A673 (cell line): ENCODE measurements around the gene FEM1A. TPM values are rescaled to one million over a fixed set of nuclear protein-coding genes. Genes with fewer than 3 reads are reported as not detected.
"Not testable (repeated sequence)": the region's sequence is repeated elsewhere in the genome, so short reads cannot be mapped to it uniquely, and the experiment has no call there.

Experiments used
- BruUV-seq: library from RNA; stranded (reverse); fragments of 400-500 nt; replicated peaks from 2 replicates; lab custom pipeline; 2021; lab: Mats Ljungman, UMichigan
- CTCF ChIA-PET: fragments of 300-600 bp; sonication (Branson Sonifier 250); formaldehyde crosslinking; loops from one replicate; lab custom pipeline; 2022; ENCODE audit warnings: antibody characterized with exemption; lab: Charles Lee
- POLR2A ChIA-PET: fragments of 300-600 bp; sonication (Branson Sonifier 250); formaldehyde crosslinking; loops from one replicate; lab custom pipeline; 2022; ENCODE audit warnings: antibody characterized with exemption; ENCODE audit not compliant: low non-redundant PET; lab: Charles Lee
- DNase-seq: peaks from one replicate; pipeline ENCODE4 v3.0.0-alpha.2; 2015; ENCODE audit warnings: low spot score
- H3K27ac ChIP-seq: fragments of 200-600 bp; sonication (generic); 2 replicates; pipeline ENCODE4 v1.5.1; 2016; ENCODE audit warnings: mixed run types, low read depth, mild to moderate bottlenecking, mixed read lengths, antibody characterized with exemption, low read length; ENCODE audit not compliant: poor library complexity, severe bottlenecking
- H3K27me3 ChIP-seq: fragments of 200-600 bp; sonication (generic); replicated peaks from 2 replicates; pipeline ENCODE4 v1.6.1; 2017; ENCODE audit warnings: mixed run types, low read depth, mild to moderate bottlenecking, mixed read lengths, antibody characterized with exemption, low read length; ENCODE audit not compliant: insufficient read depth, poor library complexity
- H3K36me3 ChIP-seq: fragments of 200-600 bp; sonication (generic); 2 replicates; pipeline ENCODE4 v1.6.1; 2016; ENCODE audit warnings: mixed run types, mild to moderate bottlenecking, mixed read lengths, antibody characterized with exemption, low read length; ENCODE audit not compliant: insufficient read depth, poor library complexity, severe bottlenecking
- H3K4me1 ChIP-seq: fragments of 200-600 bp; sonication (generic); 2 replicates; pipeline ENCODE4 v1.6.1; 2017; ENCODE audit warnings: mixed run types, mild to moderate bottlenecking, mixed read lengths, antibody characterized with exemption, low read length; ENCODE audit not compliant: insufficient read depth, poor library complexity, severe bottlenecking
- H3K4me3 ChIP-seq: fragments of 200-600 bp; sonication (generic); 2 replicates; pipeline ENCODE4 v1.5.1; 2016; ENCODE audit warnings: low read depth, mixed run types, mild to moderate bottlenecking, mixed read lengths, low read length; ENCODE audit not compliant: poor library complexity, severe bottlenecking
- H3K9me3 ChIP-seq: fragments of 200-600 bp; sonication (generic); 2 replicates; pipeline ENCODE4 v1.6.1; 2016; ENCODE audit warnings: mixed run types, low read depth, mild to moderate bottlenecking, mixed read lengths, antibody characterized with exemption, low read length; ENCODE audit not compliant: poor library complexity, severe bottlenecking
- CTCF ChIP-seq: fragments of 300-800, 200-600 bp; sonication (generic); conservative IDR thresholded peaks from 2 replicates; pipeline ENCODE4 v1.5.1; 2017; ENCODE audit warnings: low read depth, mild to moderate bottlenecking, antibody characterized with exemption, low read length, moderate library complexity, mixed read lengths
- EZH2 ChIP-seq: fragments of 200-600 bp; sonication (generic); IDR thresholded peaks from 2 replicates; pipeline ENCODE4 v1.6.1; 2017; ENCODE audit warnings: borderline replicate concordance, low read depth, mild to moderate bottlenecking, mixed read lengths, antibody characterized with exemption, low read length; ENCODE audit not compliant: poor library complexity, severe bottlenecking
- intact Hi-C: fragments of 100-400 bp; cut with micrococcal nuclease; formaldehyde crosslinking; loops from one replicate; pipeline ENCODE4 v1.10.0; 2022; ENCODE audit not compliant: unreplicated experiment
- total RNA-seq: library from RNA; stranded (reverse); gene quantifications from 2 replicates; pipeline ENCODE4 v1.2.3, GENCODE V29; 2021

Gene FEM1A
- total RNA-seq, 1 experiment from 2014 or later, result 18.9 TPM

- H3K27ac ChIP-seq, CTCF ChIA-PET, H3K9me3 ChIP-seq, H3K27me3 ChIP-seq, POLR2A ChIA-PET, DNase-seq, BruUV-seq: not testable (repeated sequence)
- Histone ChIP-seq H3K36me3 (peaks cover 32% of the 10 kb centered on the region), H3K4me3 (peak overlapping the region; percentile 80), H3K4me1 (peaks cover 21% of the 10 kb centered on the region)
- intact Hi-C loops, result loop anchor here (10.0 kb wide), 1 partner anchor 218 kb away; no protein-coding TSS in a partner anchor
Measured at GRCh38 chr19:4793278-4793677, 1.7 kb downstream of the FEM1A start.

GRCh38 chr19:4794971-4795370, 3.4 kb downstream of the FEM1A start:
- no peak for TF ChIP-seq EZH2
- no peak for TF ChIP-seq CTCF
- no peaks in the 10 kb centered on the region for H3K27me3 ChIP-seq
- H3K9me3 ChIP-seq, result no peaks in the 10 kb centered on the region
- intact Hi-C loops, result loop anchor here (10.0 kb wide), 1 partner anchor 220 kb away; no protein-coding TSS in a partner anchor
- no TSS peak for BruUV-seq
- H3K4me1 ChIP-seq, result peaks cover 21% of the 10 kb centered on the region
- DNase-seq, result no peak
- CTCF ChIA-PET, result no interaction called here
- H3K4me3 ChIP-seq, result no peak overlapping the region
- POLR2A ChIA-PET, result no interaction called here
- no peak overlapping the region for H3K27ac ChIP-seq
- peaks cover 32% of the 10 kb centered on the region for H3K36me3 ChIP-seq

- BruUV-seq, result no TSS peak
- CTCF ChIA-PET, result no interaction called here
Measured at GRCh38 chr19:4795400-4795799, 3.9 kb downstream of the FEM1A start.

More at GRCh38 chr19:4795400-4795799, 3.9 kb downstream of the FEM1A start:
- H3K4me1 ChIP-seq, result peaks cover 21% of the 10 kb centered on the region
- no peaks in the 10 kb centered on the region for H3K9me3 ChIP-seq
- POLR2A ChIA-PET, result interaction anchor here (0.7 kb wide), 1 partner anchor 602 kb away, joined by 3 read pairs; no protein-coding TSS in a partner anchor
- no peak overlapping the region for H3K4me3 ChIP-seq
- no peak for TF ChIP-seq CTCF
- no peak for TF ChIP-seq EZH2
- intact Hi-C loops, result loop anchor here (10.0 kb wide), 1 partner anchor 221 kb away; no protein-coding TSS in a partner anchor
- DNase-seq, result no peak
- H3K27ac ChIP-seq, result no peak overlapping the region
- no peaks in the 10 kb centered on the region for H3K27me3 ChIP-seq
- peaks cover 32% of the 10 kb centered on the region for H3K36me3 ChIP-seq
